LHCN-M2 (cell line): ENCODE results near the gene TMEM120B. TPM values are rescaled to one million over a fixed set of nuclear protein-coding genes. Genes with fewer than 3 reads are reported as not detected.
"Not testable (repeated sequence)": the region's sequence is repeated elsewhere in the genome, so short reads cannot be mapped to it uniquely, and the experiment has no call there.

ENCODE experiments used
- DNase-seq: peaks from one replicate; pipeline ENCODE4 v3.0.0-alpha.2; 2012; ENCODE audit warnings: low read depth
- total RNA-seq: library from RNA; depleted of rRNA; stranded (reverse); fragments of >200 nt; gene quantifications from 2 replicates; pipeline ENCODE4 v1.2.3, GENCODE V29; 2014

Gene TMEM120B
- total RNA-seq, 1 experiment from 2014 or later, result 13.0 TPM

- DNase-seq, result not testable (repeated sequence)
These were observed 3.5 kb upstream of the TMEM120B start for GRCh38 chr12:121709064-121709424.

GRCh38 chr12:121709478-121709961 lies 3.0 kb upstream of the TMEM120B start:
- peak; percentile 68 for DNase-seq

- peak; percentile 35 for DNase-seq
These were observed 977 bp upstream of the TMEM120B start for GRCh38 chr12:121711361-121712189.

GRCh38 chr12:121712190-121712460 lies 427 bp upstream of the TMEM120B start:
- peak; percentile 97 for DNase-seq

GRCh38 chr12:121713257-121713777 lies 765 bp downstream of the TMEM120B start:
- DNase-seq, result peak; percentile 40

- no peak for DNase-seq
These were observed 1.2 kb downstream of the TMEM120B start for GRCh38 chr12:121713793-121714192.

- not testable (repeated sequence) for DNase-seq
These were observed 2.5 kb downstream of the TMEM120B start for GRCh38 chr12:121715055-121715454.

GRCh38 chr12:121715862-121716435 lies 3.4 kb downstream of the TMEM120B start:
- no peak for DNase-seq

GRCh38 chr12:121717041-121717699 lies 4.6 kb downstream of the TMEM120B start:
- peak; percentile 96 for DNase-seq

GRCh38 chr12:121718653-121719239 lies 6.2 kb downstream of the TMEM120B start:
- no peak for DNase-seq

GRCh38 chr12:121719926-121720414 lies 7.4 kb downstream of the TMEM120B start:
- peak; percentile 78 for DNase-seq

GRCh38 chr12:121720762-121721161 lies 8.2 kb downstream of the TMEM120B start:
- DNase-seq, result no peak

- no peak for DNase-seq
These were observed 10.0 kb downstream of the TMEM120B start for GRCh38 chr12:121722511-121722910.

- no peak for DNase-seq
These were observed 10.6 kb downstream of the TMEM120B start for GRCh38 chr12:121723200-121723599.

- peak; percentile 49 for DNase-seq
These were observed 12.4 kb downstream of the TMEM120B start for GRCh38 chr12:121724925-121725324.

GRCh38 chr12:121725423-121725822 lies 12.9 kb downstream of the TMEM120B start:
- no peak for DNase-seq

GRCh38 chr12:121729021-121729420 lies 16.5 kb downstream of the TMEM120B start:
- DNase-seq, result no peak

GRCh38 chr12:121731473-121731872 lies 18.9 kb downstream of the TMEM120B start:
- no peak for DNase-seq

- no peak for DNase-seq
These were observed 21.3 kb downstream of the TMEM120B start for GRCh38 chr12:121733849-121734248.

- DNase-seq, result no peak
These were observed 25.8 kb downstream of the TMEM120B start for GRCh38 chr12:121738340-121738858.

- no peak for DNase-seq
These were observed 28.3 kb downstream of the TMEM120B start for GRCh38 chr12:121740847-121741246.

GRCh38 chr12:121741743-121742142 lies 29.2 kb downstream of the TMEM120B start:
- DNase-seq, result no peak
